Osteoblast (primary cell): ENCODE data around the gene RSPO4. TPM values are rescaled to one million over a fixed set of nuclear protein-coding genes. Genes with fewer than 3 reads are reported as not detected.

Experiments
- DNase-seq: peaks from one replicate; pipeline ENCODE4 v3.0.0; 2011; ENCODE audit warnings: low spot score, mixed read lengths; ENCODE audit not compliant: insufficient read length; ENCODE audit errors: missing footprints
- H2AFZ ChIP-seq: 2 replicates; pipeline ENCODE4 v1.6.0; 2011; ENCODE audit warnings: mild to moderate bottlenecking, low read length
- H3K27ac ChIP-seq: 2 replicates; pipeline ENCODE4 v1.5.1; 2011; ENCODE audit warnings: mild to moderate bottlenecking, low read depth, low read length, moderate library complexity
- H3K27me3 ChIP-seq: 2 replicates; pipeline ENCODE4 v1.6.0; 2012; ENCODE audit warnings: mild to moderate bottlenecking, control low read depth, inconsistent platforms, low read length, moderate library complexity; ENCODE audit not compliant: insufficient read depth
- H3K36me3 ChIP-seq: 2 replicates; pipeline ENCODE4 v1.5.1; 2011; ENCODE audit warnings: mild to moderate bottlenecking, low read length, control low read depth, moderate library complexity; ENCODE audit not compliant: insufficient read depth
- H3K4me1 ChIP-seq: 2 replicates; pipeline ENCODE4 v1.5.1; 2011; ENCODE audit warnings: mild to moderate bottlenecking, low read length, control low read depth, moderate library complexity; ENCODE audit not compliant: insufficient read depth
- H3K4me2 ChIP-seq: 2 replicates; pipeline ENCODE4 v1.6.0; 2011; ENCODE audit warnings: mild to moderate bottlenecking, low read length; ENCODE audit not compliant: insufficient read depth
- H3K4me3 ChIP-seq: fragments of 200-600 bp; sonication (generic); 3 replicates; pipeline ENCODE4 v1.5.1; 2012; ENCODE audit warnings: mild to moderate bottlenecking, low read length, inconsistent platforms; ENCODE audit not compliant: insufficient read depth
- H3K79me2 ChIP-seq: 2 replicates; pipeline ENCODE4 v1.6.0; 2012; ENCODE audit warnings: mild to moderate bottlenecking, low read length, control low read depth, inconsistent platforms; ENCODE audit not compliant: insufficient read depth
- H3K9me3 ChIP-seq: 2 replicates; pipeline ENCODE4 v1.5.1; 2011; ENCODE audit warnings: low read depth, low read length, control low read depth
- H4K20me1 ChIP-seq: 2 replicates; pipeline ENCODE4 v1.6.0; 2012; ENCODE audit warnings: mild to moderate bottlenecking, low read length, control low read depth; ENCODE audit not compliant: insufficient read depth
- CTCF ChIP-seq: IDR thresholded peaks from 2 replicates; pipeline ENCODE4 v1.5.1; 2011; ENCODE audit warnings: mild to moderate bottlenecking, low read depth, low read length, moderate library complexity; ENCODE audit errors: extremely low read depth
- total RNA-seq: library from RNA; depleted of rRNA; stranded (reverse); fragments of >200 nt; gene quantifications from 2 replicates; pipeline ENCODE4 v1.2.3, GENCODE V29; 2012

RSPO4 gene
- total RNA-seq, 1 donor: not detected

- Histone ChIP-seq H2AFZ (no peak overlapping the region), H3K27me3 (no peaks in the 10 kb centered on the region), H3K4me2 (no peak overlapping the region), H3K27ac (no peak overlapping the region), H3K4me3 (no peak overlapping the region), H4K20me1 (no peaks in the 10 kb centered on the region), H3K9me3 (no peaks in the 10 kb centered on the region), H3K36me3 (no peaks in the 10 kb centered on the region), H3K79me2 (no peaks in the 10 kb centered on the region), H3K4me1 (peaks cover 6% of the 10 kb centered on the region)
- no peak for TF ChIP-seq CTCF
- no peak for DNase-seq
Measured at GRCh38 chr20:971346-971745, 30.8 kb downstream of the RSPO4 start.

GRCh38 chr20:969868-970267 is 32.2 kb downstream of the RSPO4 start:
- no peak overlapping the region for H3K4me2 ChIP-seq
- no peaks in the 10 kb centered on the region for H3K9me3 ChIP-seq
- peaks cover 9% of the 10 kb centered on the region for H3K27me3 ChIP-seq
- DNase-seq: no peak
- H3K27ac ChIP-seq: no peak overlapping the region
- H3K36me3 ChIP-seq: no peaks in the 10 kb centered on the region
- H3K4me1 ChIP-seq: peaks cover 6% of the 10 kb centered on the region
- H3K79me2 ChIP-seq: no peaks in the 10 kb centered on the region
- H3K4me3 ChIP-seq: no peak overlapping the region
- H4K20me1 ChIP-seq: no peaks in the 10 kb centered on the region
- no peak overlapping the region for H2AFZ ChIP-seq
- no peak for TF ChIP-seq CTCF

- no peak for DNase-seq
- no peaks in the 10 kb centered on the region for H3K4me1 ChIP-seq
- no peaks in the 10 kb centered on the region for H4K20me1 ChIP-seq
- H3K27ac ChIP-seq: no peak overlapping the region
- H3K27me3 ChIP-seq: peaks cover 9% of the 10 kb centered on the region
- H3K4me3 ChIP-seq: no peak overlapping the region
- TF ChIP-seq CTCF: no peak
- H3K79me2 ChIP-seq: no peaks in the 10 kb centered on the region
- H3K36me3 ChIP-seq: no peaks in the 10 kb centered on the region
- no peak overlapping the region for H3K4me2 ChIP-seq
- H3K9me3 ChIP-seq: no peaks in the 10 kb centered on the region
- no peak overlapping the region for H2AFZ ChIP-seq
Measured at GRCh38 chr20:967796-968742, 34.0 kb downstream of the RSPO4 start.

GRCh38 chr20:965956-966355 is 36.2 kb downstream of the RSPO4 start:
- Histone ChIP-seq H3K79me2 (no peaks in the 10 kb centered on the region), H3K27ac (no peak overlapping the region), H3K4me1 (no peaks in the 10 kb centered on the region), H2AFZ (no peak overlapping the region), H3K9me3 (no peaks in the 10 kb centered on the region), H3K4me2 (no peak overlapping the region), H3K27me3 (peaks cover 9% of the 10 kb centered on the region), H3K4me3 (no peak overlapping the region), H3K36me3 (no peaks in the 10 kb centered on the region), H4K20me1 (no peaks in the 10 kb centered on the region)
- DNase-seq: no peak
- no peak for TF ChIP-seq CTCF
